CD8-positive, alpha-beta memory T cell (primary cell): Measurements from ENCODE around the gene CIAO3. TPM values are rescaled to one million over a fixed set of nuclear protein-coding genes. Genes with fewer than 3 reads are reported as not detected.

ENCODE experiments used
- CTCF ChIA-PET: fragments of 350-600 bp; sonication (Branson Sonifier 250); formaldehyde crosslinking; loops from one replicate; lab custom pipeline; 2021; ENCODE audit warnings: antibody characterized with exemption; lab: Charles Lee
- POLR2A ChIA-PET: fragments of 350-600 bp; sonication (Branson Sonifier 250); formaldehyde crosslinking; loops from one replicate; lab custom pipeline; 2021; ENCODE audit warnings: antibody characterized with exemption; lab: Charles Lee
- DNase-seq, 5 donors: peaks; one replicate each; pipeline versions ENCODE4 v3.0.0 to v3.0.0-alpha.2; 2020 to 2022; ENCODE audit warnings: mixed read lengths in 1 of 5
- H3K27ac ChIP-seq: one replicate; pipeline ENCODE4 v1.7.0; 2013; ENCODE audit warnings: low read depth, mild to moderate bottlenecking, low read length, moderate library complexity
- H3K27me3 ChIP-seq: 2 replicates; pipeline ENCODE4 v1.7.0; 2013; ENCODE audit warnings: low read length, mild to moderate bottlenecking; ENCODE audit not compliant: insufficient read depth, poor library complexity, severe bottlenecking
- H3K36me3 ChIP-seq: 2 replicates; pipeline ENCODE4 v1.7.0; 2013; ENCODE audit warnings: mild to moderate bottlenecking, low read length, moderate library complexity; ENCODE audit not compliant: insufficient read depth
- H3K4me1 ChIP-seq: 2 replicates; pipeline ENCODE4 v1.7.0; 2013; ENCODE audit warnings: mild to moderate bottlenecking, low read length, moderate library complexity; ENCODE audit not compliant: insufficient read depth
- H3K4me3 ChIP-seq: 2 replicates; pipeline ENCODE4 v1.7.0; 2013; ENCODE audit warnings: mild to moderate bottlenecking, low read length
- H3K9me3 ChIP-seq: 2 replicates; pipeline ENCODE4 v1.7.0; 2013; ENCODE audit warnings: mild to moderate bottlenecking, low read length
- H3K27ac Mint-ChIP-seq, 8 donors: one replicate each; pipeline ENCODE4 v1.8.0; 2020 to 2021; ENCODE audit warnings: mixed read lengths in 8 of 8, mild to moderate bottlenecking in 6 of 8, inconsistent platforms in 3 of 8, moderate library complexity in 3 of 8
- H3K27me3 Mint-ChIP-seq, 2 donors: one replicate each; pipeline ENCODE4 v1.8.0; 2020 to 2021; ENCODE audit warnings: mixed read lengths in 2 of 2, mild to moderate bottlenecking in 1 of 2, moderate library complexity in 1 of 2
- H3K36me3 Mint-ChIP-seq, 3 donors: one replicate each; pipeline ENCODE4 v1.8.0; 2020 to 2021; ENCODE audit warnings: mixed read lengths in 3 of 3, inconsistent platforms in 1 of 3, mild to moderate bottlenecking in 1 of 3
- H3K4me1 Mint-ChIP-seq, 3 donors: one replicate each; pipeline ENCODE4 v1.8.0; 2020 to 2021; ENCODE audit warnings: mixed read lengths in 3 of 3, inconsistent platforms in 1 of 3, mild to moderate bottlenecking in 1 of 3
- H3K4me3 Mint-ChIP-seq, 7 donors: one replicate each; pipeline ENCODE4 v1.8.0; 2020 to 2021; ENCODE audit warnings: mixed read lengths in 7 of 7, mild to moderate bottlenecking in 6 of 7, moderate library complexity in 4 of 7, inconsistent platforms in 2 of 7
- H3K9me3 Mint-ChIP-seq, 5 donors: one replicate each; pipeline ENCODE4 v1.8.0; 2020 to 2022; ENCODE audit warnings: mixed read lengths in 5 of 5, mild to moderate bottlenecking in 3 of 5, moderate library complexity in 2 of 5, inconsistent platforms in 1 of 5
- polyA plus RNA-seq: library from polyadenylated mRNA; unstranded; fragments of 300-500 nt; fragmentation: Illumina TruSeq; gene quantifications from one replicate; pipeline ENCODE4 v1.2.3, GENCODE V29; 2021
- total RNA-seq, 2 experiments: library from RNA; stranded (reverse); gene quantifications; one replicate each; pipeline ENCODE4 v1.2.3, GENCODE V29; 2021

CIAO3 gene
- total and polyA plus RNA-seq, 3 experiments from 2014 or later = 23.1 to 37.9 (median 34.8) TPM

DNA sequence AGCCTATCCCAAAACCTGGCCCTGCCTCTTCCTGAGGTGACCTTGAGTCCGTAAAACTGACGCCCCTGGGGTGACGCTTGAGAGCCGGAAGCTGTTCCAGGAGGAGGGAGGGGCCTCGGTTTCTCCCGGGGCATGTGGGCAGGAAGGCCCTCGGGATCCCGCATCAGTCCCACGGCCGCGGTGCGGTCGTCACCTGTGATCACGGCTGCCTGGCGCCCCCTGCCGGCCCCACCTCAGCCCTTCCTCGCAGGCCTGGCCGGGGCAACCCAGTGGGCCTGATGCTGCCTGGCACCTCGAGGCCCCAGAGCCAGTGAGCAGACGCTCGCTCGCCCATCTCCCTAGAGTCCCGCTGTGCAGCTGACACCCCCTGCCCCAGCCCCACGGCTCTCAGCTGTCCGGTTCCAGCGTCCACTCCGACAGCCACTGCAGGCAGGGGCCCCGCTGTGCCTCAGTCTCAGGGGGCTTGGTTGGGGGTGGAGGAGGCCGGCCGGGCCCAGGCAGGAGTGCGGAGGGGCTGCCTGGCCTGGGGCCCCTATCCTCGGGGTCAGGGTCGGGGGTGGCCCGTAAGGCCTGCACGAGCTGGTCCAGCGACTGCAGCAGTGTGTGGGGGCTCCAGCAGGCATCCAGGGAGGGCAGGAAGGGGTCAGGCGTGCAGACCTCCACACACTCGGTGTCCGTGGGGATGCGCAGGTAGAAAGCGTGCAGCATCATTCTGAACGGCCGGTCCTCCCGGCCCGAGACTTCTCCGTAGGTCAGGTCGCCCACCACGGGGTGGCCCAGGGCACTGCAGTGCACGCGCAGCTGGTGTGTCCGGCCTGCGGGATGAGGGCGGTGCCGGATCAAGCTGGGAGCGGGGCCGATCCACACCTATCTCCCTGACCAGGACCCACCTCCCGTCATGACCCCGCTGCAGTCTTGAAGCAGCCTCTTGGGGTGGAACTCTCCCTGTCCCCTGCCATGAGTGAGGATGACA, 45.1 kb upstream of the CIAO3 start:
- Mint-ChIP-seq H3K9me3 (no peaks in the 10 kb centered on the region), H3K4me1 (peaks cover 0 to 23% (median 5%) of the 10 kb centered on the region in 3 donors), H3K27ac (no peak overlapping the region), H3K36me3 (peaks cover 0 to 12% (median 0%) of the 10 kb centered on the region in 3 donors), H3K4me3 (peak overlapping the region; percentile 50 to 87 (median 72)), H3K27me3 (no peaks in the 10 kb centered on the region)
- no peak overlapping the region for H3K4me3 ChIP-seq
- no peaks in the 10 kb centered on the region for H3K27me3 ChIP-seq
- no peaks in the 10 kb centered on the region for H3K36me3 ChIP-seq
- CTCF ChIA-PET = interaction anchor here (0.7 to 7.4 kb wide), 17 partner anchors 15 to 318 kb away, joined by 3 to 108 read pairs (median 4); partner anchors contain the start of genes CIAO3, GNG13, HAGHL and METRN
- no peaks in the 10 kb centered on the region for H3K9me3 ChIP-seq
- peak; percentile 59 to 76 (median 67) for DNase-seq
- H3K4me1 ChIP-seq = peaks cover 4% of the 10 kb centered on the region
- POLR2A ChIA-PET = interaction anchor here (0.9 to 1.1 kb wide), 2 partner anchors 13 to 74 kb away, joined by 3 read pairs; no protein-coding TSS in a partner anchor
- H3K27ac ChIP-seq = no peak overlapping the region

DNA sequence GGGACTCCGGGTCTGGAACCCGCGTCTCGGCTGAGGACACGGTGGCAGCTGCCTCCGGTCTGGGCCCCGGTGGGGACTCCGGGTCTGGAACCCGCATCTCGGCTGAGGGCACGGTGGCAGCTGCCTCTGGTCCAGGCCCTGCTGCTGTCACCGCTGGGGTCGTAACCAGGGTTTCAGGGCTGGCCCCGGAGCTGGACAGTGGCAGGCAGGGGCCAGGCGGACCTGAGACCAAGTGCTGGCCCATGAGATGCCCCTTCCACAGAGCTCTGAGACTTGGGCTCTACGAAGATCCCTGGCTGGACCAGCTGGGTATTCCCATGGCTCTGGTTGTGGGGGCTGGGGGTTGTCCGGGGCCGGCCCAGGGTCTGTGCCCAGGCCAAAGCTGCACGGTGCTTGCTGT, 43.6 kb upstream of the CIAO3 start:
- Mint-ChIP-seq H3K9me3 (no peaks in the 10 kb centered on the region), H3K36me3 (peaks cover 0 to 12% (median 0%) of the 10 kb centered on the region in 3 donors), H3K4me3 (peak overlapping the region in 1 of 7 donors; percentile 71), H3K4me1 (peaks cover 0 to 23% (median 5%) of the 10 kb centered on the region in 3 donors), H3K27ac (no peak overlapping the region), H3K27me3 (peaks cover 0 to 5% of the 10 kb centered on the region in 2 donors)
- ChIA-PET POLR2A (interaction anchor here (0.9 kb wide), 1 partner anchor 12 kb away, joined by 3 read pairs; no protein-coding TSS in a partner anchor), CTCF (interaction anchor here (1.4 to 7.4 kb wide), 9 partner anchors 15 to 319 kb away, joined by 3 to 108 read pairs (median 6); partner anchors contain the start of genes CIAO3, HAGHL and METRN)
- Histone ChIP-seq H3K4me1 (peaks cover 4% of the 10 kb centered on the region), H3K27me3 (no peaks in the 10 kb centered on the region), H3K9me3 (no peaks in the 10 kb centered on the region), H3K36me3 (no peaks in the 10 kb centered on the region), H3K27ac (no peak overlapping the region), H3K4me3 (no peak overlapping the region)
- DNase-seq = no peak

DNA sequence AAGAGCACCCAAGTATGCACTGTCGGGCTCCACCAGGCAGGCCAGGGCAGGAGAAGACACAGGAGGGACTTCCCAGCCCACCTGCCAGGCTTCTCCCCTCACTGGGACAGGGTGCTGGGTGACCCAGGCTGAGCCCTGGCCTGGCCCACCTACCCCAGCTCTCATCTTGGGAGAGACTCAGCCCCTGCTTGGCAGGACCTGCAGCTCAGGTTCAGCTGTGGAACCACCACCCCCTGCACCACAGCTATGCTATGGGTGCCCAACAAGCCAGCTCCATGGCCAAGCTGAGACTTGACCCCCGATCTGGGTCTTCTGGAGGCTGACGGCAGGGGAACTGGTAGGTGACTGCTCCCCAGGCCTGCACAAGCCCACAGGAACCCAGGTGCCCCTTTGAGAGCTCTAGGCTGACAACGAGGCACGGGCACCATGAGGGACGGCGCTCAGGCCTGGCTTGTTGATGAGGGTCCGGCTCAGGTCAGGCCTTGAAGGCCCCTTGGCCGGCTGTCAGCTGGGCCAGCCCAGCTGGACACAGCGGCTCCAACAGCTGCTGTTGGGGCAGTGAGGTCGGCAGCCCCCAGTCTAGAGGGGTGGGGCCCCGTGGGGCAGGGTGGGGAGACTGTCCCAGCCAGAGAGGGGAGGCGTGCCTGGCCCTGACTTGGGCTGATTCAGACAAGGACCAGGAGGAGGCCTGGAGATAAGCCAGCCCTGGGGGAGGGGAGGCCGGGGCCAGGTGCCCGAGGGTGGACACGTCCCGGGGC, 42.8 kb upstream of the CIAO3 start:
- peaks cover 0 to 23% (median 5%) of the 10 kb centered on the region in 3 donors for H3K4me1 Mint-ChIP-seq
- H3K9me3 Mint-ChIP-seq = no peaks in the 10 kb centered on the region
- ChIA-PET CTCF (interaction anchor here (1.1 to 7.4 kb wide), 3 partner anchors 43 to 320 kb away, joined by 4 to 108 read pairs (median 7); partner anchors contain the start of genes CIAO3 and METRN), POLR2A (no interaction called here)
- no peak for DNase-seq
- H3K27ac ChIP-seq = no peak overlapping the region
- H3K4me1 ChIP-seq = no peaks in the 10 kb centered on the region
- H3K9me3 ChIP-seq = no peaks in the 10 kb centered on the region
- no peak overlapping the region for H3K4me3 ChIP-seq
- peaks cover 0 to 12% (median 0%) of the 10 kb centered on the region in 3 donors for H3K36me3 Mint-ChIP-seq
- no peaks in the 10 kb centered on the region for H3K27me3 ChIP-seq
- H3K36me3 ChIP-seq = no peaks in the 10 kb centered on the region
- H3K27ac Mint-ChIP-seq = no peak overlapping the region
- peaks cover 0 to 5% of the 10 kb centered on the region in 2 donors for H3K27me3 Mint-ChIP-seq
- H3K4me3 Mint-ChIP-seq = no peak overlapping the region

DNA sequence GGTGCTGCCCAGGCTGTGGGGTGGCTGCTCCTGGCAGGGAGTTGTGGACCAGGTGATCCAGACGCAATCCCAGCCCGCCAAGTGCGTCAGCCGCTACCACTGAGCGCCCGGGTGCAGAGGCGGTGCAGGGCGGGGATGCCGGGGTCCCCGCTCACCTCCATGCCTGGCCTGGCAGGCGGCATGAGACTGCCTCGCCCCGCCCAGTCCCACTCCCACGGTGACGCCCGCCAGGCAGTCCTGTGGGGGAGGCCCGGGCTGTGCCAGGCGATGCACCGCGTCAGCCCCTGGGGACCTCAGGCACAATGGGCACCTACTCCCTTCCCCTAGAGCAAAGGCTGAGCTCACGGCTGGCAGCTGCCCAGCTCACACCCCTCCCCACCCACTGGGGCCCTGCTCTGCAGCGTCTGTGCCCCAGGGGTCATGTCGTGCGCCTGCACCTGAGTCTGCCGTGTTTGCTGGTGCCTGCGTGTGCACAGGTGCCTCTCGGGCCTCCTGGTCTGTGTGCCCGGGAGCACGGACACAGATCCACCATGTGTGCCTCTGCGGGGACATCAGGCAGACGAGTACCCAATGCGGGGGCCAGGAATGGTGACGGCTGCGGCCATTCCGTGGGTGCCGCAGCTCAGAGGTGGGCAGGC, 42.1 kb upstream of the CIAO3 start:
- Mint-ChIP-seq H3K4me1 (peaks cover 0 to 24% (median 5%) of the 10 kb centered on the region in 3 donors), H3K9me3 (no peaks in the 10 kb centered on the region), H3K27me3 (peaks cover 0 to 6% of the 10 kb centered on the region in 2 donors), H3K36me3 (peaks cover 0 to 12% (median 0%) of the 10 kb centered on the region in 3 donors), H3K4me3 (no peak overlapping the region), H3K27ac (no peak overlapping the region)
- no peak overlapping the region for H3K27ac ChIP-seq
- H3K9me3 ChIP-seq = no peaks in the 10 kb centered on the region
- DNase-seq = no peak
- CTCF ChIA-PET = interaction anchor here (1.1 to 7.4 kb wide), 2 partner anchors 42 to 70 kb away, joined by 4 to 108 read pairs; partner anchors contain the start of genes CIAO3 and METRN
- no peaks in the 10 kb centered on the region for H3K27me3 ChIP-seq
- H3K36me3 ChIP-seq = no peaks in the 10 kb centered on the region
- POLR2A ChIA-PET = no interaction called here
- H3K4me1 ChIP-seq = no peaks in the 10 kb centered on the region
- H3K4me3 ChIP-seq = no peak overlapping the region

DNA sequence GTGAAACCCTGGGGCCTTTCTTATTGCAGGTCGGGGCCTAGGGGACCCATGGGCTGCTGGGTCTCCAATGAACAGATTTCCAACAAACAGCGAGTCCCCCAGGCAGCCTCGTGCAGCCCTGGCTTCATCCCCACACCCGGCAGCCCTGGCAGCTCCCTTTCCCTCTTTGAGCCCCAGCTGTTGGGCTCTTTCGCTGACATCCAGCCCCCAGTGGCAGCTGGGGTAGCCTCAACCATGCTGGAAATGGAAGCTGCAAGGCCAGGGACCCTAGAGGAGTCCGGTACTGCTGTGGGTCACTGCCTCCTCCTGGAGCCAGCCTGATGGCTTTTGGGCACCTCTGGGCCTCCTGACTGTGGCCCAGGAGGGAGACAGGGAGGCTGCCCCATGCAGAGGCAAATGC, 41.5 kb upstream of the CIAO3 start:
- ChIA-PET CTCF (interaction anchor here (7.4 kb wide), 1 partner anchor 69 kb away, joined by 108 read pairs; the partner anchor contains the start of gene METRN), POLR2A (no interaction called here)
- no peaks in the 10 kb centered on the region for H3K36me3 ChIP-seq
- H3K27me3 ChIP-seq = no peaks in the 10 kb centered on the region
- H3K27ac Mint-ChIP-seq = no peak overlapping the region
- no peaks in the 10 kb centered on the region for H3K9me3 Mint-ChIP-seq
- peaks cover 0 to 10% (median 0%) of the 10 kb centered on the region in 3 donors for H3K36me3 Mint-ChIP-seq
- H3K27me3 Mint-ChIP-seq = peaks cover 2 to 11% of the 10 kb centered on the region in 2 donors
- DNase-seq = no peak
- no peak overlapping the region for H3K4me3 ChIP-seq
- no peak overlapping the region for H3K4me3 Mint-ChIP-seq
- no peaks in the 10 kb centered on the region for H3K9me3 ChIP-seq
- H3K4me1 Mint-ChIP-seq = peaks cover 0 to 22% (median 5%) of the 10 kb centered on the region in 3 donors
- no peak overlapping the region for H3K27ac ChIP-seq
- H3K4me1 ChIP-seq = no peaks in the 10 kb centered on the region

DNA sequence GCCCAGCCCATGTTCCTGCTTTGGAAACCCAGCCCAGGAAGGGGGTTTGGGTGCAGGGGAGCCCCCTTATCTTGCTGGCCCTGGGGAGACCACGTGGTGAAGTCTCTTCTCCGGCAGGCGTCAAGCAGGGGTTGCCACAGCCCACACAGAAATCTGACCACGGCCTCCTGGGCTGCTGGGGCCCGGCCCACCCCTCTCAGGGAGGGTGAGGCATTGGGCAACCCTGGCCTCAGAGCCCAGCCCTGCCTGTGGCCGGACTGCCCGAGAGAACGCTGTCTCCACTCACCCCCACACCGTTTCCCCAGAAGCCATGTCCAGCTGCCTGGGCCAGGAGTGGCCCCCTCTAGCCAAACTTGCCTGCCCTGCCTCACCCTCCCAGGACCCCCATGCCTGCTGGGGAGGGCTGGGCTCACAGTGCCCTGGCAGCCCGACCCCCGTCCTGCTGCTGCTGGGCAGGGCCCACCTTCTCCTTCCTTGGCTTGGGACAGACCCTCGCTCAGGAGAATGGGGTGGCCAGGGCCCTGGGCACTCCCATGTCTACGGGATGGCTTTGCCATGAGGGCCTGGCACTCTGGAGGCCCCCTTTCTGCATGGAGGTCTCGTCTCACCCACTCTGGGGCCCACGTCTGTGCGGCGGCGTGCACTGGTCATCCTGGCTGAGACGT, 40.7 kb upstream of the CIAO3 start:
- H3K36me3 Mint-ChIP-seq = peaks cover 0 to 9% (median 0%) of the 10 kb centered on the region in 3 donors
- Histone ChIP-seq H3K36me3 (no peaks in the 10 kb centered on the region), H3K27me3 (no peaks in the 10 kb centered on the region), H3K9me3 (no peaks in the 10 kb centered on the region), H3K4me3 (no peak overlapping the region), H3K27ac (no peak overlapping the region), H3K4me1 (no peaks in the 10 kb centered on the region)
- no peaks in the 10 kb centered on the region for H3K9me3 Mint-ChIP-seq
- peaks cover 0 to 17% (median 5%) of the 10 kb centered on the region in 3 donors for H3K4me1 Mint-ChIP-seq
- ChIA-PET POLR2A (no interaction called here), CTCF (interaction anchor here (0.9 to 7.4 kb wide), 4 partner anchors 34 to 69 kb away, joined by 3 to 108 read pairs (median 3); partner anchors contain the start of genes CIAO3 and METRN)
- H3K27me3 Mint-ChIP-seq = peaks cover 6 to 15% of the 10 kb centered on the region in 2 donors
- H3K4me3 Mint-ChIP-seq = no peak overlapping the region
- no peak overlapping the region for H3K27ac Mint-ChIP-seq
- DNase-seq = no peak

DNA sequence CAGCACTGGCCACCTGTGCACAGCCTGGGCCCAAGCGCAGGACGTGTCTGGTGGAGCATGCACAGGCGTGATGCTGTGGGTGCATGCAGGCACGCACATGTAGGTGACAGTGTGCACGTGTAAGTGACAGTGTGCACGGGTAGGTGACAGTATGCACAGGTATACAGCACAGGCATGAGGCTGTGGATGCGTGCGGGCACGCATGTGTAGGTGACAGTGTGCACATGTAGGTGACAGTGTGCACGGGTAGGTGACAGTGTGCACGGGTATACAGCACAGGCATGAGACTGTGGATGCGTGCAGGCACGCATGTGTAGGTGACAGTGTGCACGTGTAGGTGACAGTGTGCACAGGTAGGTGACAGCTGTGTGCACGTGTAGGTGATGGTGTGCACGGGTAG, 39.5 kb upstream of the CIAO3 start:
- DNase-seq = no peak
- Mint-ChIP-seq H3K36me3 (peaks cover 0 to 5% (median 0%) of the 10 kb centered on the region in 3 donors), H3K4me3 (peak overlapping the region in 1 of 7 donors; percentile 70), H3K4me1 (peaks cover 0 to 10% (median 3%) of the 10 kb centered on the region in 3 donors), H3K27ac (no peak overlapping the region), H3K9me3 (no peaks in the 10 kb centered on the region), H3K27me3 (peaks cover 6 to 15% of the 10 kb centered on the region in 2 donors)
- Histone ChIP-seq H3K4me1 (no peaks in the 10 kb centered on the region), H3K27me3 (no peaks in the 10 kb centered on the region), H3K36me3 (no peaks in the 10 kb centered on the region), H3K9me3 (no peaks in the 10 kb centered on the region), H3K4me3 (no peak overlapping the region), H3K27ac (no peak overlapping the region)
- POLR2A ChIA-PET = no interaction called here
- CTCF ChIA-PET = interaction anchor here (0.9 to 1.1 kb wide), 3 partner anchors 33 to 68 kb away, joined by 3 read pairs; partner anchors contain the start of gene CIAO3
